Spinal cord (tissue), 10 donors: ENCODE data around the gene ATP5PB. TPM values are rescaled to one million over a fixed set of nuclear protein-coding genes. Genes with fewer than 3 reads are reported as not detected.

ENCODE experiments used
- DNase-seq, 6 donors: peaks; one replicate each; pipeline versions ENCODE4 v3.0.0 to v3.0.0-alpha.2; 2013 to 2015; ENCODE audit warnings: low spot score in 6 of 6, low read depth in 4 of 6
- H3K27ac ChIP-seq: one replicate; pipeline ENCODE4 v1.5.1; 2013; ENCODE audit warnings: low read depth, low read length, control low read depth
- H3K27me3 ChIP-seq: one replicate; pipeline ENCODE4 v1.6.1; 2013; ENCODE audit warnings: low read length; ENCODE audit not compliant: control insufficient read depth, insufficient read depth
- H3K36me3 ChIP-seq: one replicate; pipeline ENCODE4 v1.6.1; 2013; ENCODE audit warnings: low read length; ENCODE audit not compliant: control insufficient read depth, insufficient read depth
- H3K4me1 ChIP-seq: one replicate; pipeline ENCODE4 v1.6.1; 2013; ENCODE audit warnings: low read length; ENCODE audit not compliant: control insufficient read depth, insufficient read depth
- H3K4me3 ChIP-seq: one replicate; pipeline ENCODE4 v1.5.1; 2013; ENCODE audit warnings: low read depth, low read length, control low read depth
- H3K9me3 ChIP-seq: one replicate; pipeline ENCODE4 v1.6.1; 2013; ENCODE audit warnings: low read length; ENCODE audit not compliant: control insufficient read depth, insufficient read depth
- WGBS: methylation state at CpG from one replicate; pipeline ENCODE4 v1.1.5; 2013; ENCODE audit warnings: missing lambda C conversion rate; ENCODE audit not compliant: insufficient coverage; 5-methylcytosine and 5-hydroxymethylcytosine counted together
- long read RNA-seq, 4 donors: transcript quantifications; one replicate each; lab custom pipeline, GENCODE V29; 2026
- polyA plus RNA-seq, 2 donors: library from polyadenylated mRNA; unstranded; fragments of 120-200 nt; gene quantifications; one replicate each; pipeline ENCODE4 v1.2.1, GENCODE V29; 2013; ENCODE audit not compliant: insufficient read length in 2 of 2
- total RNA-seq, 2 donors: library from RNA; depleted of rRNA in 1 of 2; stranded (reverse); fragments of 120-200 nt in 1 of 2; fragments of >200 nt in 1 of 2; gene quantifications; one replicate each; pipeline versions ENCODE4 v1.2.3 to v1.2.4, GENCODE V29; 2013 to 2014
- donor health status: healthy.

ATP5PB gene
- total RNA-seq (100 to 1,000 TPM; 344 to 409 TPM), polyA plus RNA-seq (100 to 1,000 TPM; 333 to 365 TPM)
- long read RNA-seq, donor 1, transcript ATP5PB-202 (7 exons, 3,156 nt) = major isoform, 152 of 200 reads
- long read RNA-seq, donor 1, transcript ATP5PB-201 (6 exons, 1,040 nt) = minor isoform, 11 of 200 reads
- long read RNA-seq, donor 1, partial matches to known transcripts = 31 of 200 reads
- long read RNA-seq, donor 1, other reads (novel, unspliced or antisense) = 6 of 200 reads
- long read RNA-seq, donor 2, transcript ATP5PB-202 (7 exons, 3,156 nt) = major isoform, 50 of 56 reads
- long read RNA-seq, donor 2, partial matches to known transcripts = 5 of 56 reads
- long read RNA-seq, donor 2, other reads (novel, unspliced or antisense) = 0 of 56 reads
- long read RNA-seq, donor 3, transcript ATP5PB-202 (7 exons, 3,156 nt) = major isoform, 61 of 74 reads
- long read RNA-seq, donor 3, partial matches to known transcripts = 11 of 74 reads
- long read RNA-seq, donor 3, other reads (novel, unspliced or antisense) = 0 of 74 reads
- long read RNA-seq, donor 4, transcript ATP5PB-201 (6 exons, 1,040 nt) = minor isoform, 6 of 213 reads
- long read RNA-seq, donor 4, transcript ATP5PB-202 (7 exons, 3,156 nt) = major isoform, 138 of 213 reads
- long read RNA-seq, donor 4, partial matches to known transcripts = 62 of 213 reads
- long read RNA-seq, donor 4, other reads (novel, unspliced or antisense) = 6 of 213 reads

GRCh38 chr1:111448918-111449702 lies at the start of gene ATP5PB, which contains the start of gene WDR77:
ATP5PB (plus strand) TSS chr1:111449464; CDS start chr1:111449542, 78 bp downstream.
WDR77 (minus strand) TSS chr1:111449256; CDS start chr1:111449169, 87 bp downstream.
- Histone ChIP-seq H3K4me1 (peaks cover 12% of the 10 kb centered on the region), H3K36me3 (peaks cover 7% of the 10 kb centered on the region), H3K4me3 (peak within 1 kb of the TSS; percentile 99), H3K27ac (peak within 1 kb of the TSS; percentile 88), H3K27me3 (no peaks in the 10 kb centered on the region), H3K9me3 (no peaks in the 10 kb centered on the region)
- DNase-seq = peak; percentile 94 to 100 (median 98)
- 0% methylated on average over 48 of the region's 54 CpGs for WGBS

GRCh38 chr1:111399792-111400610 lies 49.3 kb upstream of the ATP5PB start:
- Histone ChIP-seq H3K9me3 (no peaks in the 10 kb centered on the region), H3K36me3 (no peaks in the 10 kb centered on the region), H3K27ac (no peak overlapping the region), H3K27me3 (peaks cover 3% of the 10 kb centered on the region), H3K4me1 (no peaks in the 10 kb centered on the region), H3K4me3 (no peak overlapping the region)
- WGBS = 38% methylated on average over 3 of the region's 9 CpGs
- DNase-seq = peak in 5 of 6 donors; percentile 26 to 79 (median 49)

GRCh38 chr1:111402083-111402482 lies 47.2 kb upstream of the ATP5PB start:
- 100% methylated on average over 1 of the region's 5 CpGs for WGBS
- DNase-seq = no peak
- H3K4me3 ChIP-seq = no peak overlapping the region
- H3K36me3 ChIP-seq = no peaks in the 10 kb centered on the region
- H3K27ac ChIP-seq = no peak overlapping the region
- peaks cover 3% of the 10 kb centered on the region for H3K27me3 ChIP-seq
- H3K4me1 ChIP-seq = no peaks in the 10 kb centered on the region
- H3K9me3 ChIP-seq = no peaks in the 10 kb centered on the region

- Histone ChIP-seq H3K4me3 (no peak overlapping the region), H3K9me3 (no peaks in the 10 kb centered on the region), H3K27me3 (peaks cover 3% of the 10 kb centered on the region), H3K36me3 (no peaks in the 10 kb centered on the region), H3K4me1 (no peaks in the 10 kb centered on the region), H3K27ac (no peak overlapping the region)
- no peak for DNase-seq
- WGBS = 100% methylated on average over 2 of the region's 4 CpGs
These were observed 44.7 kb upstream of the ATP5PB start for GRCh38 chr1:111404588-111404987.

GRCh38 chr1:111406321-111406768 lies 42.9 kb upstream of the ATP5PB start:
- no peak overlapping the region for H3K27ac ChIP-seq
- peak in 4 of 6 donors; percentile 2 to 75 (median 36) for DNase-seq
- no peaks in the 10 kb centered on the region for H3K36me3 ChIP-seq
- H3K4me1 ChIP-seq = no peaks in the 10 kb centered on the region
- no peak overlapping the region for H3K4me3 ChIP-seq
- no peaks in the 10 kb centered on the region for H3K9me3 ChIP-seq
- peaks cover 3% of the 10 kb centered on the region for H3K27me3 ChIP-seq
- WGBS = 31% methylated on average over 1 of the region's 2 CpGs

GRCh38 chr1:111407301-111407700 lies 42.0 kb upstream of the ATP5PB start:
- WGBS = 75% methylated on average over 6 of the region's 6 CpGs
- Histone ChIP-seq H3K9me3 (no peaks in the 10 kb centered on the region), H3K4me3 (no peak overlapping the region), H3K27ac (no peak overlapping the region), H3K36me3 (no peaks in the 10 kb centered on the region), H3K4me1 (no peaks in the 10 kb centered on the region), H3K27me3 (peaks cover 3% of the 10 kb centered on the region)
- DNase-seq = no peak

- no peaks in the 10 kb centered on the region for H3K4me1 ChIP-seq
- no CpG with 5 or more reads among the region's 2 CpGs for WGBS
- no peak for DNase-seq
- H3K36me3 ChIP-seq = no peaks in the 10 kb centered on the region
- no peak overlapping the region for H3K27ac ChIP-seq
- H3K4me3 ChIP-seq = no peak overlapping the region
- no peaks in the 10 kb centered on the region for H3K9me3 ChIP-seq
- no peaks in the 10 kb centered on the region for H3K27me3 ChIP-seq
These were observed 36.4 kb upstream of the ATP5PB start for GRCh38 chr1:111412839-111413238.

- H3K9me3 ChIP-seq = no peaks in the 10 kb centered on the region
- no peak for DNase-seq
- no peaks in the 10 kb centered on the region for H3K27me3 ChIP-seq
- no peaks in the 10 kb centered on the region for H3K4me1 ChIP-seq
- no peaks in the 10 kb centered on the region for H3K36me3 ChIP-seq
- no peak overlapping the region for H3K4me3 ChIP-seq
- no peak overlapping the region for H3K27ac ChIP-seq
- WGBS = 82% methylated on average over 2 of the region's 2 CpGs
These were observed 34.5 kb upstream of the ATP5PB start for GRCh38 chr1:111414756-111415155.
